NB4 (cell line): Measurements from ENCODE around the gene GPS2.
A peak's percentile ranks its signal among the peaks of the same experiment; 100 is the strongest.

ENCODE experiments used
- DNase-seq: peaks from one replicate; pipeline ENCODE4 v3.0.0; 2010; ENCODE audit warnings: low read depth
- H3K4me3 ChIP-seq: one replicate; pipeline ENCODE4 v1.5.1; 2011; ENCODE audit warnings: mild to moderate bottlenecking, low read depth, low read length, moderate library complexity
- CTCF ChIP-seq: IDR thresholded peaks from one replicate; pipeline ENCODE4 v1.5.1; 2012; ENCODE audit warnings: low read depth, low read length
- MAX ChIP-seq: IDR thresholded peaks from 2 replicates; pipeline ENCODE4 v1.6.1; 2011; ENCODE audit warnings: low read depth, low read length
- MYC ChIP-seq: IDR thresholded peaks from 2 replicates; pipeline ENCODE4 v1.6.1; 2011; ENCODE audit warnings: low read depth, low read length
- POLR2A ChIP-seq: IDR thresholded peaks from 2 replicates; pipeline ENCODE4 v1.6.1; 2011; ENCODE audit warnings: mild to moderate bottlenecking; ENCODE audit not compliant: insufficient read length; ENCODE audit errors: extremely low read depth

Gene GPS2

GRCh38 chr17:7290685-7291084, 24.5 kb downstream of the GPS2 start:
- no peak overlapping the region for H3K4me3 ChIP-seq
- TF ChIP-seq MYC (no peak), POLR2A (no peak), MAX (no peak)
- no peak for DNase-seq

GRCh38 chr17:7290166-7290565, 25.0 kb downstream of the GPS2 start:
- DNase-seq: no peak
- no peak for TF ChIP-seq MYC
- TF ChIP-seq CTCF: no peak
- TF ChIP-seq MAX: no peak
- no peak for TF ChIP-seq POLR2A
- no peak overlapping the region for H3K4me3 ChIP-seq

DNA sequence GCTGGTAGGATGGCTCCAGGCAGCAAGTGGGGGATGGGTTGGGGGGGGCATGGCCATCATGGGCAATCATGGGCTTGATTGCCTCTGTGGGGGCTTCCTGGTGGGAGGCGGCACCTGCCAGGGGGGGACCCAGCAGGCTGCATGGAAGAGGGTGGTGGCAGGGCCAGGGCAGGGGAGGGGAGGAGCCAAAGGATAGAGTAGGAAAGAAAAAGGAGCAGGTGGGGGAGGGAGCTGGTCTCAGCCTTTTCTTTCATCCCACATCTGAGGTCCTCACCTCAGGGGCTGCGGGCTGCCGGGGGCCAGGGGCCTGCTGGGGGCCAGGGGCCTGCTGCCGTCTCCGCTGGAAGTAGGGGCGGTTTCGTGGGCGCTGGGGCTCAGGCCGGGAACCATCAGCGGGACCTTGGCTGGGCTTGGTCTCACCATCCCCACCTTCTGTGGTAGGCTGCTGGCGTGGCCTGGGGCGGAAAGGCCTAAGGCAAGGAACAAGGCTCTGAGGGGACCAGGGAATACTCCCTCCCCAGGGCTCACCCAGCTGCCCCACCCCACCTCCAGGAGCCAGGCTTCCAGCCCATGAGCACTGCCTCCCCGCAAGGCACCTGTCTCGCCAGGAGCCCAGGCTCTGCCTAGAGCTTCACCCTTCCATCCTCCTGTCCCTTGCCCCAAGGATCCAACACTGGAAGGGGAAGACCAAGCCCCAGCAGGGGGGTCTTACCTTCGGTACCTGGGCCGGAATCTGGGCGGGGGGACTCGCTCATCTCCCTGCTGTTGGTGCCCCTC, 25.7 kb downstream of the GPS2 start:
- no peak overlapping the region for H3K4me3 ChIP-seq
- no peak for DNase-seq
- TF ChIP-seq POLR2A (no peak), MAX (no peak), MYC (no peak), CTCF (no peak)

DNA sequence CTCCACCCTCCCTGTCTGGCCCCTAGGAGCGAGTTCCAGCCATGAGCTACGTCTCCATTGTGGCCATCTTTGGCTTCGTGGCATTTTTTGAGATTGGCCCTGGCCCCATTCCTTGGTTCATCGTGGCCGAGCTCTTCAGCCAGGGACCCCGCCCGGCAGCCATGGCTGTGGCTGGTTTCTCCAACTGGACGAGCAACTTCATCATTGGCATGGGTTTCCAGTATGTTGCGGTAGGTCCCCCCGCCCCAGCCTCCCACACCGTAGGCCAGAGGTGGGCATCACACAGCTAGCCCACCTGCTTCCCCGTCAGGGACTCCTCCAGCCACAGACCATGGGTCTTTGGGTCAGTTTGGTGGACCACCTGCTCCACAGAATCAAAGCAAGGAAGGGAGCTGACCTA, 29.5 kb downstream of the GPS2 start:
- no peak for TF ChIP-seq MAX
- TF ChIP-seq CTCF: no peak
- no peak for TF ChIP-seq MYC
- no peak for DNase-seq
- H3K4me3 ChIP-seq: no peak overlapping the region

- no peak for DNase-seq
- no peak for TF ChIP-seq MAX
- TF ChIP-seq MYC: no peak
- no peak for TF ChIP-seq POLR2A
- no peak for TF ChIP-seq CTCF
- no peak overlapping the region for H3K4me3 ChIP-seq
Observed at GRCh38 chr17:7284911-7285310, 30.2 kb downstream of the GPS2 start.

DNA sequence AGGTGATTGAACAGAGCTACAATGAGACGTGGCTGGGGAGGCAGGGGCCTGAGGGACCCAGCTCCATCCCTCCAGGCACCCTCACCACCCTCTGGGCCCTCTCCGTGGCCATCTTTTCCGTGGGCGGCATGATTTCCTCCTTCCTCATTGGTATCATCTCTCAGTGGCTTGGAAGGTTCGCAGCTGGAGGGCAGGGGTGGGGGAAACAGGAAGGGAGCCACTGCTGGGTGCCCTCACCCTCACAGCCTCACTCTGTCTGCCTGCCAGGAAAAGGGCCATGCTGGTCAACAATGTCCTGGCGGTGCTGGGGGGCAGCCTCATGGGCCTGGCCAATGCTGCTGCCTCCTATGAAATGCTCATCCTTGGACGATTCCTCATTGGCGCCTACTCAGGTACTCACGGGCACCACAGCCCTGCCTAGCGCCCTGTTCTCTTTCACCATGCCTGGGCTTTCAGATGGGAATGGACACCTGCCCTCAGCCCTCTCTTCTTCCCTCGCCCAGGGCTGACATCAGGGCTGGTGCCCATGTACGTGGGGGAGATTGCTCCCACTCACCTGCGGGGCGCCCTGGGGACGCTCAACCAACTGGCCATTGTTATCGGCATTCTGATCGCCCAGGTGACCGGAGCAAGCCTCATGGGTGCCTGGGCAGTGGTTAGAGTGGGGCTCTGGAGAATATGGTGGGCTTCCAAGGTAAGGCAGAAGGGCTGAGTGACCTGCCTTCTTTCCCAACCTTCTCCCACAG, 31.5 kb downstream of the GPS2 start:
- TF ChIP-seq POLR2A (no peak), MAX (no peak), MYC (no peak), CTCF (no peak)
- H3K4me3 ChIP-seq: no peak overlapping the region
- peak; percentile 23 for DNase-seq
